ENCODE measurements around the gene PDIA6.
"Not testable (repeated sequence)": the region's sequence is repeated elsewhere in the genome, so short reads cannot be mapped to it uniquely, and the experiment has no call there.

The PDIA6 gene

DNA sequence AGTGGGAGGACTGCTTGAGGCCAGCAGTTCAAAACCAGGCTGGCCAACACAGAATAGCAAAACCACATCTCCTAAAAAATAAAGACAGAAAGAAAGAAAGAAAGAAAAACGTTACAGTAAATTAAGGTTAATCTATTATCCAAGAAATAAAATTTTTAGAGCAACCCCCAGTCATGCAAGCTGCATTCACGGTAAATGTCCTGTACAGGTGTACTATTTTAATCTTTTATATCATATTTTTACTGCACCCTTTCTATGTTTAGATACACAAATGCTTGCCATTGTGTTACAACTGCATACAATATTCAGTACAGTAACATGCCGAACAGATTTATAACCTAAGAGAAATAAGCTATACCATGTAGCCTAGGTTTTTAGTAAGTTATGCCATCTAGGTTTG, 6.0 kb downstream of the PDIA6 start:
- no peak for DNase-seq

- DNase-seq: not testable (repeated sequence)
Observed at GRCh38 chr2:10805990-10806389, 6.6 kb downstream of the PDIA6 start.

- DNase-seq: no peak
Observed at GRCh38 chr2:10802657-10803056, 9.9 kb downstream of the PDIA6 start.

DNA sequence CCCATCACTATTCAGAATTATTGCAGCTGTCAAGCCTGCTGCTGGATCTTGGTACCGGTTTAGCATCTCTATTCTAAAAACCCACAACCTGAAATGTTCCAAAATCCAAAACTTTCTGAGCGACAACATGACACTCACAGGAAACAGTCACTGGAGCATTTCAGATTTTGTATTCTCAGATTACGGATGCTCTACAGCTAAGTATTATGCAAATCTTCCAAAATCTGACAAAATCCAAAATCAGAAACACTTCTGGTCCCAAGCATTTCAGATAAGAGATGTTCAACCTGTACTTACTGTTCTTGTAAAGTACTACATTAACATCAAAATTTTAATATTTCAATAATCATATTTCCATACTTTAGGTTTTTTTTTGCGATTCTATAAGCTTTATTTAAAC, 12.4 kb downstream of the PDIA6 start:
- DNase-seq: no peak

DNA sequence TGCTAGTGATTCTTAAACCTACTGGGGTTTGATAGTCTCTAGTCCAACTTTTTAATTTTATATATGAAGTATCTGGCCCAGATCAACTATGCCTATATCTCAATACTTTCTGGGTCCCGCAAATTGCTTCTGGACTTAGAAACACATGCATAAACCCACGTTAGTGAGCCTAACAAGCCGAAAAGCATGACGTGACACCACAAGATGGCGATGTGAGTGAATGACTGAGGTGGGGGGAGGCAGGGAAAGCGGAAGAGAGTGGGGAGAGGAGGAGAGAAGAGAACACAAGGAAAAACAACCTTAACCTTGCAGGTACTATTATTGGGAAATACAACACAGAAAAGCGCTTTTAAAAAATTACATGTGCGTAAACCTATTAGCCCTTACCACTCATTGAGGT, 13.8 kb downstream of the PDIA6 start:
- no peak for DNase-seq

DNA sequence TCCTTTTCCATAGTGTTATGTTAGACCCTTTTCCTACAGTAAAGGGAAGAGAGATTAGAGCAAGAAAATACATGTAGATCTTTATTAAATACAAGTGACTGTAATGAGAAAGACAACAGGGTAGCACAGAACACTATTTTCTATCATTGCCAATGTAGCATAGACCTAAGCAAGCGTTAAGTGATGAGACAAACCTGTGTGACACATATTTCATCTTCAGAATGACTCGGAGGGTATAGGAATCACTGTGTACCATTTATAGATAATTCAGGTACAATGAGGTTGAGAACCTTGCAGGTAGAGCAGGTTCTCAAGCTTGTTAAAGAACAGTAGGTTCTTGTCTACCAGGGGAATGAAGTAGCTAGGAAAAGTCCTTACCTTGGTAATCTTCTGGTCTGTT, 15.9 kb downstream of the PDIA6 start:
- no peak for DNase-seq

GRCh38 chr2:10795508-10796046, 17.0 kb downstream of the PDIA6 start:
- DNase-seq: no peak

DNA sequence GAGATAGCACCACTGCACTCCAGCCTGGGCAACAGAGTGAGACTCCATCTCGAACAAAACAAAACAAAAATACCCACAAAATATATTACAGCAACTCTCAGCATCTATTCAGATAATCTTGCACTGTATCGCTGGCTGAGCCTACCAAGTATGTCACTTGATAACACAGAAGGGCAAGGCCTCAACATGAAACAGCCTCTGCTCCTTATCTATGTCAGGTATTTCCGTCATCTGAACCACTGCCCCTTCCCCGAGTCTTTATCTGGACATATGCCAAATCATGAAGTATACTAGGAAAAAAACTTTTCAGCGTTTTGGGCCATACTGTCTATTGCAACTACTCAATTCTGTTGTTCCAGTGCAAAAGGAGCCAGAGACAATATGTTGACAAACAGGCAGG, 17.7 kb downstream of the PDIA6 start:
- DNase-seq: no peak

- DNase-seq: no peak
Observed at GRCh38 chr2:10793816-10794215, 18.8 kb downstream of the PDIA6 start.

DNA sequence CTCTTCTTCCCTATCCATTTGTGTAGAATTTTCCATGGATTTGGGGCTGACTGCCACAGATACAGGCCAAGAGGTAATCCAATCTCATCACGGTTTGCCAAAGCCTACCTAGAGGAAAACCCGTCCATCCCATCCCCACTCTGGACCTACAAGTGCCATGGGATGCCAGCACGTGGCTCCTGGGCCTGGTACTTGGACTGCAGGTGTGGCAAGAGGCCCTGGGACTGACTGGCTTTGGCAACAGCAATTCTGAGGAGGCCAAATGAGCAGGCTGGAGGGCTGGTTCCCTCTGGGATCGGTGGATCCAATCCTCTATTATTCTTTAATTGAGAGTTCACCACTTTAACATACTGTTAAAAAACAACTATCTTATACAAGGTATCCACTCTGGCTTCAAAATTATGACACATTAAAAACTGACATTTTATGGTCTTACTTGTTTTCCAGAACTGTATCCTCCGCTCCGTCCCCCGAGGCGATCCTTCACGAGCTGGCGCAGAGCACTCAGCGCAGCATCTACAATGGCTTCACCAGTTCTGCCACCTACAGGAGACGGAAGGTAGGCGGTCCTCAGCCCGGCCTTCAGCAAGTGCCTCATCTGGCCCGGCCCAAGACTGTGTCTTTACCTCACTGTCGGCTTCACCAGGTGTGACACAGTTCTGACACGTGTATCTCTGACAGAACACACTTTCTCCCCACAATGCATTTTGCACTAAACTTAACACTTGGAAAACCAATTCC, 19.8 kb downstream of the PDIA6 start:
- DNase-seq: no peak

DNA sequence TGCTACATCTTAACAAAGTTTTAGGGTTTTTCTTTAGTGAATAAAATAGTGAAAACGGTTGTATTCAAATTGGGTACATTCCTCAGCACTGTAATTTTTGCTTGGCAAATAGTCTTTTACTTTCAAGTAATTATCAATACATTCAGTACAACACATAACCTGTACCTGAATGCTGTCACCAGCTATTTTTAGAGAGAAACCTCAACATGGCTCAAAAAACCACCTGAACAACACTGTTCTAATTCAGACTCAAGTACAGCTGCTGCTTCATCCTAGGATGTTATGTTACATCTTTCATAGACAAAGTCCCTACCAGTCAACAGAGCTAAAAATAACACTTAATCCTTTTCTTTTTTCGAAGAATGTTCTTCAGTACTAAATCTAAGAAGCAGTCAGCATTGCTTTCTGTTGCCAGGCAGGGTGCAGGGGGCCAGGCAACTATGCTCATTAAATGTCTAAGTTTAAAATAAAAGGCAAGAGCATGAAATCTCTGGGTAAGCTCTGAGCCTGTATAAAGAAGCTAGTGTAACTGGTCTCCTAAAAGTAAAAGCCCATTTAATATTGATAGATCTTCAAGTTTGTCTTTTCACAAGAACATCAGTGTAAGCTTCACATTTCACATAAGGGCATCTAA, 20.5 kb downstream of the PDIA6 start:
- no peak for DNase-seq

DNA sequence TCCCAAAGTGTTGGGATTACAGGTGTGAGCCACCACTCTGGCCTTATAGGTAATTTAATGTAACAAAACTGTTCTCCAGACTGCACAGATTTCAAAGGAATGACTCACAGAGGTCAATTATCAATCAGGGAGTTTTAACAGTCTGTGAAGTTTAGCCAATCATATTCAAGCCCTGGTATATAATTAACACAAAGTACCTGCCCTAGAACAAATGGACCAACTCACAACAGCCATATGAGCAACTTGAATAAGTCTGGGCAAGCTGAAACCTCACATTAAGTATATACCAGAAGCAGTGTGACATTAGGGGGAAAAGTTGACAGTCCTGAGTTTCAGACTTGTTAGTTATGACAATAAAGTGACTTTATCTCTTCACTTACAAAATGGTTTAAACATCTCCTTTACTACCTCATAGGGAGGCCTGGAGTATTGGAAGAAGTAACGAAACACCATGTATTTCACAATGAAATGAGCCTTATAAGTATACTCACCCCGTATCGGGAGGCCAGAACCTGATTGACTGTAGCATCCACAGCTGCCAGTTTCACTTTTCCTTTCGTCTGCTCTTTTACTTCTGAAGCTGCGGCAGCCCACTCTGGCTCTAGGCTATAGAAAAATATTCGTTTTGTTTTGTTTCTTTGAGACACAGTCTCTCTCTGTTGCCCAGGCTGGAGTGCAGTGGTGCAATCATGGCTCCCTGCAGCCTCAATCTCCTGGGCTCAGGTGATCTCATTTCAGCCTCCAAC, 22.2 kb downstream of the PDIA6 start:
- DNase-seq: no peak

DNA sequence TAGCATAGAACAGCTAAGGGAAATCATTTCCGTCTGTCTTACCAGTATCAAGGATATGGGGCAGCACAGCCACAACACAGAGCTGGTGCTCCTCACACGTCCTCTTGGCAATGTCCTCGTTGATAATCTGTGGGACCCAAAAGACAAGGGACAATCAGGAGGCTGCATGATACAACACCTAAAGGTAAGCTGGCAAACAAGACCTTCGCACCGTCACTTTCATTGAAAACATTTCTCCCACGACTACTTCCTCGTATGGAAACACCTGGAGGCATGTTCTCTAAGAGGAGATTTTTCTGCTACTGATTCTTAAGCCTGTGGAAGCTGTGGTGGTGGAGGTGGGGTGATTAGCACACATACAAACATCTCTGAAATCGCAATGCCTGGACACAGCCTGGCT, 23.7 kb downstream of the PDIA6 start:
- DNase-seq: no peak

- no peak for DNase-seq
Observed at GRCh38 chr2:10787176-10787968, 25.2 kb downstream of the PDIA6 start.

- no peak for DNase-seq
Observed at GRCh38 chr2:10786240-10786982, 26.2 kb downstream of the PDIA6 start.

- DNase-seq: no peak
Observed at GRCh38 chr2:10785260-10785659, 27.3 kb downstream of the PDIA6 start.

DNA sequence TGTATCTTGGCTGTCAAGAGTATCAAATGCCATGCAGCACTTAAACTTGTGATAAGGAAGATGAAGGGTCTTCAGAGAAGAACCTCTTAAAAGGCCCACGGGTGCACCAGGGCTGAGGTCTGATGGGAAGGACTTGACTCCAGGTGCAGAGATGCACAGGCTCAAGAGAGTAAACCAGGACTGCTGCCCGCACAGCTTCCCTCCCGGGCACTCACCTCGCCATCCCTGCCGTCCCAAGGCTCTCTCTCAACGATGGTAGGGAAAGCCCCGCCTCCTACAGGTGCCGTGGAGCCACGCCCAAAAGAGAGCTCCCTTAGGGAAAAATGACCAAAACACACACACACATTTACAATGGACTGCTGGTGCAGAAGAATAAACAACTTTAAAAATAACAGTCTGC, 27.9 kb downstream of the PDIA6 start:
- DNase-seq: no peak

- DNase-seq: no peak
Observed at GRCh38 chr2:10783421-10783820, 29.2 kb downstream of the PDIA6 start.

- DNase-seq: no peak
Observed at GRCh38 chr2:10781746-10782145, 30.8 kb downstream of the PDIA6 start.

DNA sequence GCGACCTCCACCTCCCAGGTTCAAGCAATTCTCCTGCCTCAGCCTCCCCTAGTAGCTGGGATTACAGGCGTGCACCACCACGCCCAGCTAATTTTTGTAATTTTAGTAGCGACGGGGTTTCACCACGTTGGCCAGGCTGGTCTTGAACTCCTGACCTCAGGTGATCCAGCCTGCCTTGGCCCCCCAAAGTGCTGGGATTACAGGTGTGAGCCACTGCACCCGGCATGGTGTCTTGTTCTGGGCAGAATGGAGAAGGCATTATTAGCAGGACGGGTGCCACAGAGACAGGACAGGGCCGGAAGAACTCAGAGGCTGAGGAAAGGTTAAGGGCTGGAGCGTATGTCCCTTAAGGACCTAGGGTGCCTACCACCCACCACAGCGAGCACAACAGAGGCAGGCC, 31.8 kb downstream of the PDIA6 start:
- not testable (repeated sequence) for DNase-seq

DNA sequence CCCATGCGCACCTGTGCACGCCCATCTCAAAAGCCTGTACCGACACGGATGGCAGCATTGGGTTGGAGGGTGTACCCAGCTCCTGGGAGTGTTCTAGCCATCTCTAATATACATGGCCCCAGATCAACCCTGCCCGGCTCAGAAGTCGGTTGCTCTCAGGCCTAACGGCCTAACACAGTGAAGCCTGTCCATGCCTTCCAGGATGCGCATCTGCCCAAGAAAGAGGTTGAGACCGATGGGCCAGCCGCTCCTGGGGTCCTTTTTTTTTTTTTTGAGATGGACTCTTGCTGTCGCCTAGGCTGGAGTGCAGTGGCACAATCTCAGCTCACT, 32.1 kb downstream of the PDIA6 start:
- no peak for DNase-seq

- no peak for DNase-seq
Observed at GRCh38 chr2:10779776-10780490, 32.7 kb downstream of the PDIA6 start.

Data from NCI-H1436 (cell line).